Neural progenitor cell (in vitro differentiated cells): ENCODE measurements around the gene FYN. TPM values are rescaled to one million over a fixed set of nuclear protein-coding genes. Genes with fewer than 3 reads are reported as not detected.

Experiments used
- DNase-seq: peaks from one replicate; pipeline ENCODE4 v3.0.0-alpha.2; 2016; ENCODE audit warnings: low spot score
- H2AFZ ChIP-seq: fragments of 200-600 bp; sonication (generic); replicated peaks from 2 replicates; pipeline ENCODE4 v1.6.1; 2016; ENCODE audit warnings: antibody characterized with exemption
- H3F3A ChIP-seq: fragments of 200-600 bp; sonication (generic); 2 replicates; pipeline ENCODE4 v1.6.1; 2016; ENCODE audit warnings: antibody characterized with exemption, low read depth
- H3K27ac ChIP-seq: fragments of 200-600 bp; sonication (generic); 2 replicates; pipeline ENCODE4 v1.5.1; 2016; ENCODE audit warnings: mild to moderate bottlenecking
- H3K27me3 ChIP-seq: fragments of 200-600 bp; sonication (generic); 2 replicates; pipeline ENCODE4 v1.6.1; 2016; ENCODE audit warnings: mild to moderate bottlenecking, moderate library complexity
- H3K36me3 ChIP-seq: fragments of 200-600 bp; sonication (generic); 2 replicates; pipeline ENCODE4 v1.5.1; 2016
- H3K4me1 ChIP-seq: fragments of 200-600 bp; sonication (generic); 2 replicates; pipeline ENCODE4 v1.6.1; 2016; ENCODE audit warnings: mixed run types
- H3K4me2 ChIP-seq: fragments of 200-600 bp; sonication (generic); 2 replicates; pipeline ENCODE4 v1.6.1; 2016
- H3K4me3 ChIP-seq: fragments of 200-600 bp; sonication (generic); 2 replicates; pipeline ENCODE4 v1.5.1; 2016
- H3K79me2 ChIP-seq: fragments of 200-600 bp; sonication (generic); 2 replicates; pipeline ENCODE4 v1.6.1; 2016; ENCODE audit warnings: low read depth
- H3K9ac ChIP-seq: fragments of 200-600 bp; sonication (generic); 2 replicates; pipeline ENCODE4 v1.6.1; 2016
- H3K9me3 ChIP-seq: fragments of 200-600 bp; sonication (generic); 2 replicates; pipeline ENCODE4 v1.5.1; 2016; ENCODE audit warnings: low read depth
- H4K20me1 ChIP-seq: fragments of 200-600 bp; sonication (generic); 2 replicates; pipeline ENCODE4 v1.6.1; 2016; ENCODE audit warnings: low read depth
- H3K27ac Mint-ChIP-seq: 3 replicates; pipeline ENCODE4 v1.8.0; 2021; ENCODE audit warnings: mixed read lengths
- H3K27me3 Mint-ChIP-seq: 2 replicates; pipeline ENCODE4 v1.8.0; 2022; ENCODE audit warnings: low read depth, mild to moderate bottlenecking, inconsistent platforms, moderate library complexity, mixed read lengths; ENCODE audit not compliant: insufficient read depth
- H3K36me3 Mint-ChIP-seq: 3 replicates; pipeline ENCODE4 v1.8.0; 2021; ENCODE audit warnings: mixed read lengths
- H3K4me1 Mint-ChIP-seq: 3 replicates; pipeline ENCODE4 v1.8.0; 2021; ENCODE audit warnings: mixed read lengths
- H3K4me3 Mint-ChIP-seq: 3 replicates; pipeline ENCODE4 v1.8.0; 2021; ENCODE audit warnings: mild to moderate bottlenecking, moderate library complexity, mixed read lengths
- H3K9me3 Mint-ChIP-seq: 3 replicates; pipeline ENCODE4 v1.8.0; 2020; ENCODE audit warnings: mixed read lengths
- CTCF ChIP-seq: fragments of 200-600 bp; sonication (generic); IDR thresholded peaks from 2 replicates; pipeline ENCODE4 v1.5.1; 2017; ENCODE audit warnings: antibody characterized with exemption, mild to moderate bottlenecking
- EZH2 ChIP-seq: fragments of 200-600 bp; sonication (generic); IDR thresholded peaks from 2 replicates; pipeline ENCODE4 v1.6.1; 2017; ENCODE audit warnings: antibody characterized with exemption, mild to moderate bottlenecking, moderate library complexity
- EZH2phosphoT487 ChIP-seq: fragments of 200-600 bp; sonication (generic); IDR thresholded peaks from 2 replicates; pipeline ENCODE4 v1.6.1; 2017; ENCODE audit warnings: antibody characterized with exemption
- total RNA-seq: library from RNA; depleted of rRNA; stranded (reverse); fragments of >200 nt; gene quantifications from 2 replicates; pipeline ENCODE4 v1.2.3, GENCODE V29; 2015; ENCODE audit warnings: low replicate concordance

FYN gene
- total RNA-seq, 1 donor from 2014 or later = 167 TPM

DNA sequence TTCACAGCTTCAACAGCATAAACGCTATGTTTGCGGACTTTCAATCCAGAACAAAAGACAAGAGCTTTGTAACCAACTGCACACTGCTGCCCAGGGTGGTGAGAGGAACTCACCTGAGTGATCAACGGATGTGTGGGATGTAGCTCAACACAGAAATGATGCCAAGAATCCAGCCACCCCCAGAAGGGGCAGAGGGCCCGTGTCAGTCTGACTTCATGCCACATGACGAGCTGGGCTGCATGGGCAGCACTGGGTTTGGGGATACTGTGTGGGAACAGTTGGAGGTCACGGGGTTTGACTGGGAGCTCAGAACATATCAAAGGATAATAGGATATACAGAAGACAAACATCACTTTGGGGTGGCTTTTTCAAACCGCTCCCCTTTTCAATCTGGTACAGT, 188.2 kb downstream of the FYN start:
- Mint-ChIP-seq H3K9me3 (no peaks in the 10 kb centered on the region), H3K4me3 (peak overlapping the region; percentile 75), H3K36me3 (peaks cover 48% of the 10 kb centered on the region), H3K4me1 (peaks cover 69% of the 10 kb centered on the region), H3K27ac (peak overlapping the region; percentile 82), H3K27me3 (peaks cover 2% of the 10 kb centered on the region)
- Histone ChIP-seq H3K4me2 (peak overlapping the region; percentile 62), H3K27me3 (no peaks in the 10 kb centered on the region), H3K9ac (no peak overlapping the region), H3K27ac (no peak overlapping the region), H3K79me2 (no peaks in the 10 kb centered on the region), H3F3A (peaks cover 26% of the 10 kb centered on the region), H3K9me3 (no peaks in the 10 kb centered on the region), H3K4me3 (no peak overlapping the region), H4K20me1 (peaks cover 10% of the 10 kb centered on the region), H3K4me1 (peaks cover 39% of the 10 kb centered on the region), H3K36me3 (no peaks in the 10 kb centered on the region), H2AFZ (no peak overlapping the region)
- DNase-seq = no peak
- TF ChIP-seq EZH2phosphoT487 (no peak), CTCF (no peak), EZH2 (no peak)

DNA sequence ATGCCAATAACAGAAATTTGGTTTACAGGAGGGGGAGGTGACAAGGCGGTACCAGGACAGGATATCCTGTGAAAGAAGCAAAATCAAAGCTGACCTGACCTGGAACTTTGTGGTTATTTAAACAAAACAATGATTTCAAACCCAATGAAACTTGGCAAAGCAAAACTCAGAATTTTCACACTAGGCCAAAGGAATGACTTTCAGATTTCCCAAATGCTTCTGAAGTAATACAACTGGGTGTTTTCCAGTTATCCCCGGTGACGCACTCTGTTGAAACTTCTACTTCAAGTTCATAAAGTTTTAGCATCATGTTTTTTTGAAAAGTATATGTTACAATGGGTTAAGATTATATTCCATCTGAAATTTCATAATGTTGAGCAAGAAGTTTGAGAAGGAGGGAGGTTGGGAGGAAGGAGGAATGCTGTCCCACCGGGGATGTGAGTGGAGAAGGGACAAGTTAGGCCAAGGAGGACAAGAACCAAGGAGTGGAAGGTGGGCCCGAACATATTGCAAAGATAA, 189.4 kb downstream of the FYN start:
- no peaks in the 10 kb centered on the region for H3K9me3 Mint-ChIP-seq

GRCh38 chr6:111683157-111683556, 190.1 kb downstream of the FYN start:
- Histone ChIP-seq H3K4me3 (no peak overlapping the region), H3K79me2 (no peaks in the 10 kb centered on the region), H3K36me3 (no peaks in the 10 kb centered on the region), H3K27me3 (no peaks in the 10 kb centered on the region), H3K9ac (no peak overlapping the region), H4K20me1 (peaks cover 10% of the 10 kb centered on the region), H3K4me1 (peaks cover 58% of the 10 kb centered on the region), H3F3A (peaks cover 26% of the 10 kb centered on the region), H2AFZ (no peak overlapping the region), H3K27ac (peak overlapping the region; percentile 2), H3K9me3 (no peaks in the 10 kb centered on the region), H3K4me2 (no peak overlapping the region)
- Mint-ChIP-seq H3K9me3 (no peaks in the 10 kb centered on the region), H3K4me1 (peaks cover 82% of the 10 kb centered on the region), H3K36me3 (peaks cover 41% of the 10 kb centered on the region), H3K27ac (no peak overlapping the region), H3K4me3 (no peak overlapping the region), H3K27me3 (peaks cover 2% of the 10 kb centered on the region)
- no peak for DNase-seq
- TF ChIP-seq EZH2phosphoT487 (no peak), EZH2 (no peak), CTCF (no peak)

More for the DNA sequence above, 189.4 kb downstream of the FYN start:
- Histone ChIP-seq H3K9ac (no peak overlapping the region), H3K4me1 (peaks cover 51% of the 10 kb centered on the region), H3K9me3 (no peaks in the 10 kb centered on the region), H3K27me3 (no peaks in the 10 kb centered on the region), H3K27ac (no peak overlapping the region), H3K4me3 (no peak overlapping the region), H4K20me1 (peaks cover 10% of the 10 kb centered on the region), H3K36me3 (no peaks in the 10 kb centered on the region), H3K4me2 (no peak overlapping the region), H3F3A (peaks cover 26% of the 10 kb centered on the region), H3K79me2 (no peaks in the 10 kb centered on the region), H2AFZ (no peak overlapping the region)
- H3K4me3 Mint-ChIP-seq = no peak overlapping the region
- no peak for DNase-seq
- TF ChIP-seq CTCF (no peak), EZH2phosphoT487 (no peak), EZH2 (no peak)
- H3K27me3 Mint-ChIP-seq = peaks cover 4% of the 10 kb centered on the region
- H3K36me3 Mint-ChIP-seq = peaks cover 44% of the 10 kb centered on the region
- peaks cover 81% of the 10 kb centered on the region for H3K4me1 Mint-ChIP-seq
- peak overlapping the region; percentile 12 for H3K27ac Mint-ChIP-seq
